DND-41 (cell line): ENCODE data around the gene DUS3L.

Source experiments
- EZH2 ChIP-seq: IDR thresholded peaks from 3 replicates; pipeline ENCODE4 v1.6.1; 2012; ENCODE audit warnings: borderline replicate concordance, low read depth, mild to moderate bottlenecking, moderate library complexity, low read length, inconsistent platforms; ENCODE audit not compliant: severe bottlenecking
- TF ChIP-seq, protein P1 (sequence below): IDR thresholded peaks from 2 replicates; pipeline ENCODE4 v1.5.1; 2012; ENCODE audit warnings: borderline replicate concordance, low read length, moderate library complexity, mild to moderate bottlenecking; ENCODE audit not compliant: poor library complexity, severe bottlenecking; ENCODE audit errors: extremely low read depth

DNA sequence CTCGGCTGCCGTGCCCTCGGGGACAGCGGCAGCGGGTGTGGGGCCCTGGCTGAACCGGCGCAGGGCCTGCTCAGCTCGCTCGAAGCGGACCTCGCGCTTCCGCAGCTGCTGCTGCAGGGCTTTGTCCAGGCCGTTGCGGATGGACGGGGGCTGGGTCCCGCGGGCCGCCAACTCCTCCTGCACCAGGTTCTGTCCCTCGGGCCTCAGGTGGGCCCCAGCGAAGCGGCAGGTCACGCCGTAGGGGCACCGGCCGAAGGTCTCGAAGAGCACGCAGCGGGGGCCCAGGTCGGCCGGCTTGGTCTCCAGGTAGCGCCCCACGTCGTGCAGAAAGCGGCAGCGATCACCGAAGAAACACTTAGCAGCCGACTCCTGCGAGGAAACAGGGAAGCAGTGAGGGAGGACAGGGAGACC, 1.6 kb downstream of the DUS3L start:
- TF ChIP-seq EZH2: no peak
- TF ChIP-seq, protein P1, sequence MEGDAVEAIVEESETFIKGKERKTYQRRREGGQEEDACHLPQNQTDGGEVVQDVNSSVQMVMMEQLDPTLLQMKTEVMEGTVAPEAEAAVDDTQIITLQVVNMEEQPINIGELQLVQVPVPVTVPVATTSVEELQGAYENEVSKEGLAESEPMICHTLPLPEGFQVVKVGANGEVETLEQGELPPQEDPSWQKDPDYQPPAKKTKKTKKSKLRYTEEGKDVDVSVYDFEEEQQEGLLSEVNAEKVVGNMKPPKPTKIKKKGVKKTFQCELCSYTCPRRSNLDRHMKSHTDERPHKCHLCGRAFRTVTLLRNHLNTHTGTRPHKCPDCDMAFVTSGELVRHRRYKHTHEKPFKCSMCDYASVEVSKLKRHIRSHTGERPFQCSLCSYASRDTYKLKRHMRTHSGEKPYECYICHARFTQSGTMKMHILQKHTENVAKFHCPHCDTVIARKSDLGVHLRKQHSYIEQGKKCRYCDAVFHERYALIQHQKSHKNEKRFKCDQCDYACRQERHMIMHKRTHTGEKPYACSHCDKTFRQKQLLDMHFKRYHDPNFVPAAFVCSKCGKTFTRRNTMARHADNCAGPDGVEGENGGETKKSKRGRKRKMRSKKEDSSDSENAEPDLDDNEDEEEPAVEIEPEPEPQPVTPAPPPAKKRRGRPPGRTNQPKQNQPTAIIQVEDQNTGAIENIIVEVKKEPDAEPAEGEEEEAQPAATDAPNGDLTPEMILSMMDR: no peak
